GM18868 (cell line): ENCODE results near the gene CNNM4.

ENCODE experiments used
- ATAC-seq: cut with Tn5 transposase; IDR thresholded peaks from one replicate; pipeline ENCODE4 v1.9.1; 2021; ENCODE audit warnings: mild to moderate bottlenecking, moderate library complexity; ENCODE audit not compliant: unreplicated experiment

The CNNM4 gene

DNA sequence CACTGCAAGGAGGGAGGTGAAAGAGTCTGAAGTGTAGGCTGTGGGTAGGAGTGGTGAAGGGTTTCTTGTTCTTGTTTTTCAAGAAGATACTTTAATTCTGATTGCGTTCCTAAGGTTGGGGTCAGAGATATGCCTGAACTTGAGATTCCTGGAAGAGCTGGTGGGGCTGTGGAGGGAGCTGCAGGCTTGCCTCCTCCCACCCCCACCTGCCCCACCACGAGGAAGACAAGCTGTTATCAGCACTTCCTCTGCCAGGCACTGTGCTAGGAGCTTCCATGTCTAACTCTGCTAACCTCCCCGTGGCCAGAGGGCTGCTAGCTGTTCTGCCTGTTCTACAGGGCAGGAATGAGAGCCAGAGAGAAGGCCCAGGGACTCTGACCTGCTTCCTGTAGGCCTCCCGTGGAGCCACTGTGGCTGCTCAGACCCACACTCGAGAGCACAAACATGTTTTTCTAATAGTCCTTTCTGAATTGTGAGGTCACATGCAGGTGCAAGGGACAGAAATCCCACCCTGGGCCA, 69.4 kb downstream of the CNNM4 start:
- no peak for ATAC-seq

DNA sequence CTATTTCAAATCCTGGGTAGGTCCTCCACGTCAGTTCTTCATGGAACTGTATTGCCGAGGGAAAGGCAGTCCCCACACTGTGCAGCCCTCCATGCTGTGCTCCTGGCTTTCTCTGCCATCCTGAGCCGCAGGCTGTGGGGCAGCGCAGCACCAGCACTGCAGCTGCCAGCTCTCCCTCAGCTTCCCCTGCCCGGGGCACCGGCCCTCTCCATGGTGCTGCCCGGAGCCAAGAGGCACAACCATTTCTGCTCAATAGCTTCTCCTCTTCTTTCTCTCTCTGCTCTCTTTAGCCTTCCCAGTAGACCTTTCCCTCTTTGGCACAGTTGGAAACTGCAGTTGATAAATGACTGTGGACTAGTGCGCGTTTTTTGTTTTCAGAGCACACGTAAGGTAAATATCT, 71.0 kb downstream of the CNNM4 start:
- no peak for ATAC-seq

DNA sequence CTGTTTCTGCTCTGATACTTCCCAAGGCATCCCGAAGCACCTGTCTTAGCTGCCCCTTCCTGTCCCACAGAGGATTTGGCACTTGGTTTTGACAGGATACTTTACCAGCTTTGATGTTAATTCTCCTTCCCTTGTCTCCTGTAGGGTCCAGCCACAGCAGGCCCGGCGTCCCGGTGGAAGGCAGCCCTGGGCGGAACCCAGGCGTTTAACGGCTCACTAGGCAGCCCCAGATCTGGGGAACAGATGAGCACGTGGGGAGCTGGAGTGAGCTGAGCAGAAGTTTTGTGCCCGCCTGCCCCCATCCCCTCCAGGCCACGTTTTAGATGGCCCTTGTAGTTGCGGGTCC, 71.7 kb downstream of the CNNM4 start:
- ATAC-seq = no peak

DNA sequence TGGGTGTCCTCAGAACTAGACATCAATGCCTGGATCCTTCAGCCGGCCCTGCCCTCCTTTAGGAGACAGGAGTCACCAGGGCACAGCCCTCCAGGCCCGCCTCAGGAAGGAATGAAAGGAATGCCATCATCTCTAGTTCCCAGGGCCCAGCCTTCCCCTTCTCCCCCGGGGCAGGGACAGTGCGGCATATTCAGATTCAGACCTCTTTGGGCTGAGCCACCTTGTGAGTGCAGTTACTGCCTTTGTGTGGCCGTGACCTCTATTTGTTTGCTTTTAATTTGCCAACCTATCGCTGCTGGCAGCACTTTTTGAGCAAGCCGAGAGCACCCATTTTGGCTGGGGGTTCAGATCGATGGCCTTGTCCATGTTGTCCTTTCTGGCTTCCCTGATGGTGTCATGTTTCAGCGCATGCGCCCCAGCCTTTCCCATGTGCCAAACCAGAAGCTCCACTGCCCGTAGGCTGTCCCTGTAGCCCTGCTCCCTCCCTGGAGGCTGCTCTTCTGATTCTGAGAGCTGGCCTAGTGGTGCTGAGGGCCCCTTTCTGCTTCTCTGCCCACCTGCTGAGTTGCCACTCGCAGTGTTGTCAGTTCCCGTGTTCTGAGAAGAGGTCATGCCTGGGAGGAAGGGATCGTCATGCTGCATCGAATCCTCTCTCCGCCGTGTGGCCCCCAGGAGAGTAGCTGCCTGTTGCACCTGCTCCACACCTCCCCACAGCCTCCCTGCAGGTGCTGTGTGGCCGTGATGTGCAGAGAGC, 72.2 kb downstream of the CNNM4 start:
- ATAC-seq = no peak

DNA sequence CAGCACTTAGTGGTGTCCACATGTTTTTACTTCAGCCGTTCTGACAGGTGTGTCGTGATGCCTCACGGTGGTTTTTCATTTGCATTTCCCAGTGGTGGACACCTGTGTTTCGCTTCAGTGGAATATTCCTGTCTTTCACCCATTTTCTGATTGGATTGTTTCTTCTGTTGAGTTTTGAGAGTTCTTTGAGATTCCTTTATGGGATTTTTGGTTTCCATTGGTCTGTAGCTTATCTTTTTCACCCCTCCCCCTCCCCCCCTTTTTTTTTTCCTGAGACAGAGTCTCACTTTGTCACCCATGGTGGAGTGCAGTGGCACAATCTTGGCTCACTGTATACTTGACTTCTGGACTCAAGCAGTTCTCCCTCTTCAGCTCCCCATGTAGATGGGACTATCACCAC, 75.1 kb downstream of the CNNM4 start:
- ATAC-seq = no peak

DNA sequence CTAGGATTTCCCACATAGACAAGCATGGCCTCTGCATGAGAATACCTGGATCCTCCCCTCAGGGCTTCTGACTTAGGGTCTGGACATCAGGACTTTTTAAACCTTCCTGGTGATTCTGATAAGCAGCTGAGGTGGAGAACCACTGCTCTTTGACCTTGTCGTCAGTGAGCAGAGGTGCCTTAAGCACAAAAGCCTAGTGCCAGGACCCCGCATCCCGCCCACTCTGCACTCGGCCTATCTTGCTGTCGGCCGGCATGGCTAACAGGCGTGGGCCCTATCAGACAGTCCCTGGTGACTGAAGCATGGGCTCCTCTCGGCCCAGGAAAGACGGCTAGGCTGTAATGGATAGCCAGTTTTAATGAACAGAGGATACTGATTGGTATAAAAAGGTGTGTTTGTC, 76.9 kb downstream of the CNNM4 start:
- ATAC-seq = no peak

DNA sequence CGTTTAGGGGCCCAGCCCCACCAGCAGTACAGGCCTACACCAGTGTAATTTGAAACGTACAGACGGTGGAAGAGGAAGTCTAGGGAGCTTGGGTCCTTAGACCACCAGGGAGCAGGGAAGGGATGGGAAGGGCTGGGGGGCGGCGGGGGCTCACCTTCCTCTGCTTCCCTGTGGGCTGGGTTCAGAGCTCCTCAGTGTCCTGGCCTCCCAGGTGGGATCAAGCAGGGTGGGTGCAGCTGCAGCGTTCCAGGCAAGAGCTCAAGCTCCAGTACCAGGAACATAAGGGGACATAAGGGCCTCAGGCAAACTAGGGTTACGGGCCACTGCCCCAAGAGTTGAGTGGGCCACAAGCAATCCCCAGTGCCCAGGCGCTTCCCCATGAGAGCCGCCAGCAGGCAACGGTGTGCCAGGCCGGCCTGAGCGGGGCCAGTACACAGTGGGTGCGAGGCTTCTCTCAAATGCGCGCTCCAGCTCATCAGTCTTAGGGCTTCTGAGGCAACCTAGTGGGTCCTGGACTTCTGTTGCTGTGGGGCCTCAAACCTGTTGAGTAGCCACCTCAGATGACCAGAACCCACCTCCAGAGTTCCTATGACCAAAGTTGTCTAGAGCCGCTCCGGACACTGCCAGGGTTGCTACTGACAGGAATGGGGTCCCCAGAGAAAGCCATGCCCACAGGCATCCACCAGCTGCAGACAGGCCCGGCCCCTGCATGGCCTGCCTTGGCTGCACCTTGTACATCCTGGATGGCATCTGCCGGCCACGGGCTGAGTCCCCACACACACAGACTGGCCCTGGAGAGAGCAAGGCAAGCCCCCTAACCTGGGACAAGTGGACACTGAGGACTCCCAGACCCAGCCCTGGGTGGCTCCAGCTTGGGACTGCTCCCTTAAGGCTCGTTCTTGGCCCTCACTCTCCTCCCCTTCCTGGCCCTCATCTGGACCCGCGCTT, 77.9 kb downstream of the CNNM4 start:
- no peak for ATAC-seq

DNA sequence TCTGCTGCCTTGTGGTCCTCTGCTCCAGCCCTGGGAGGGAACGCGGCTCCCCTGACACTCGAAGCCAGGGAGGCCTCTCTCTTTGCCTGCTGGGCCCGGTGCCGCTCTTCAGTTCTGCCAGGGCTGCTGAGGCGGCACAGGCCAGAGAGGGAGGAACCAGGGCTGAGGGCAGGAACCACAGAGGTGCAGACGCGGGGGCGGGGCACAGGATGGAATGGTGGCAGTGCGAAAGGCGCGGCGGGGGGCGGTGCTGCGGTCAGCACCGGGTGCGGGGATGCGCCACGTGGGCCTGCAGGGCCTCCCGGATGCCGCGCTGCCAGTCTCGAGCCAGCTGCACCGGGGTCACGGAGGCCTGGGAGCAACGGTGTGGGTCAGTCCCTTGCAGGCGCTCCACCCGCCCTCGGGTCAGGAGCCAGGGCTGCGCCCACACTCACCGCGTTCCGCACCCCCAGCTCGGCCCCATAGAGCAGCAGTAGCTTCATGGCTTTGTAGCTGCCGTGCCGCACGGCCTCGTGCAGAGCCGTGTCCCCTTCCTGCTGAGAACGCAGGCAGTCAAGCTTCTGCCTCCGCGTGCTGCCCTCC, 78.7 kb downstream of the CNNM4 start:
- ATAC-seq = peak; percentile 70

DNA sequence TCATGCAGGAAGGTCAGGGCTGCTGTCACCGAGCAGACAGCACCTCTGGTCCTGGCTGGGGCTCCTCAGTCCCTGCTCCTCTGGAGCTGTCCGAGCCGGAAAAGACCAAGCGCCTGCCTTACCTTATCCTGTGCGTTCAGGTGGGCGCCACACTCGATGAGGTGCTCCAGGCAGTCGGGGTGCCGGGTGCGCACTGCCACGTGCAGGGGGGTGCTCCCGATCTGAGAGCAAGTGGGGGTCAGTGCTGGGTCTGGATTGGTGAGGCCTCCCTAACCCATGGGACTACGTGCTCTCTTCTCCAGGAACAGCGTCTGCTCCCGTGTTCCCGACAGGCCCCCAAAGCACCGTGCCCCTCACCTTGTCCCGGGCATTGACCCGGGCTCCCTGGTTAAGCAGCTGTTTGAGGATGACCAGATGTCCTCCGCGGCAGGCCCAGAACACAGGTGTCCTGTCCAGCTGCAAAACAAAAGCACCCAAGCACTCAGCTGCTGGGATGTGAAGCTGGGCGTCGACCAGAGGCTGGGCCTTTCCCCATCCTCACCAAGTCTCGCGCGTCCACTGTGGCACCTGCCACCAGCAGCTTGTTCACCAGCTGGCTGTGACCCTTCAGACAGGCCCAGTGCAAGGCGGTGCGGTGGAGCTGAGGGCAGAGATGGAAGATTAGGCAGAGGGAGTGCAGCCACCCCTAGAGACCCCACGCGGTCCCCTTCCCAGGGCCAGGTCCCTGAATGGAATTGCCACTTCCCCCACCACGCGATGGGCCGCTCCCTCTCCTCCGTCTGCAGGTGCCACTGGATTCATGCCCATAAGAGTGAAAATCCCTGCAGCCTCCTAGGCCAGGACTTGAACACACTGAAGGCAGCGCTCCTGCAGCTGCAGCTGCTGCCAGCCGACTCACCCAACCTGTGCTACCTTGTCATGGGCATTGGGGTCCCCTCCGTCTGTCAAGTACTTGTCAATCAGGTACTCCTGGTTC, 79.5 kb downstream of the CNNM4 start:
- ATAC-seq = no peak

DNA sequence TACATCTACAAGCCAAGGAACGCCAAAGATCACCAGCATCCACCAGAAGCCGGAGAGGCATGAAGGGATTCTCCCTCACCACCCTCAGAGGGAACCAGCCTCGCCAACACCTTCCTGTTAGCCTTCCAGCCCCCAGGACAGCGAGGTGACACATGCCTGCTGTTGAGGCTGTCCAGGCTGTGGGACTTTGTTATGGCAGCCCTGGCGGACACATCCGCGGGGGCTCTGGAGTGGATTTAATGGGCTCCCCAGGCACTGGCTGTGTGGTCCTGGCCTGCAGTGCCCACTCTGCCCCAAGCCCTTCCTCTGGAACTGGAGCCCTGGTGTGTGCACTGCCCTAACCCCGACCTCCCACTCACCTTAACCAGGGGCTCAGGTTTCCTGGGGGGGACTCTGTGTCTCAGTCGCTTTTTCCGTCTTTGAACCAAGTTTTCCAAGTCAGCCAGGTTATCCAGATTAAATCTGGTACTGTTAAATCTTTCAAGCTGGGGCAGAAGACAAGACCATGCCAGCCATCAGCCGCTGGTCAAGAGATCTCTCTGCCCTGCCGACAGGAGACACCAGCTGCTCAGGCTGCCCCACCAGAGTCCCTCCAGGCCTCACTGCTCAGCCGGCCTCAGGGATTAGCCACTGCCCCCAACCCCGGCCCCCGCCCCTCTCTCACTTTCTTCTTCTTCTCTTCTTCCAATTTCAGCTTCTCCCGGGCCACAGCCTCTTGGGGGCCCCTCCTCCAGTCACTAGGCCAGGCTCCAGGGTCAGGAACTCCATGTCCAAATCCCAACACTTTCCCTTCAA, 81.2 kb downstream of the CNNM4 start:
- no peak for ATAC-seq

DNA sequence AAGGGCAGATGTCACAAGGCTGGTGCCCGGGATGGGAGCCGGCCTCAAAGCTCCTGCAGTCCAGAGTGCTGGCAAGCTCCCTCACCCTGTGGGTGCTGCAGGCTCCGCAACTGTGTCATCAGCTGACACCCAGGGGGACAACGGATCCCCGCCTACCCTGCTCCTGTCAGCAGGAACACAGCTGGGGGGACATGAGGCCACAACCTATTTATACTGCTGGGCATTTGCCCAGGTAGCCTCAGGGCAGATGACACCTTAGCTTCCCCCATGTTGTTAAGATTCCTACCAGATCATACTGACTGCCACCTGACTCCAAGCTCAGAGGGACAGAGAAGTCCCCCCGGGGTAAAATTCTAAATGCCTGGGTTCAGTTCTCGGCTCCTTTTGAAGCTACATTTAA, 81.9 kb downstream of the CNNM4 start:
- no peak for ATAC-seq

DNA sequence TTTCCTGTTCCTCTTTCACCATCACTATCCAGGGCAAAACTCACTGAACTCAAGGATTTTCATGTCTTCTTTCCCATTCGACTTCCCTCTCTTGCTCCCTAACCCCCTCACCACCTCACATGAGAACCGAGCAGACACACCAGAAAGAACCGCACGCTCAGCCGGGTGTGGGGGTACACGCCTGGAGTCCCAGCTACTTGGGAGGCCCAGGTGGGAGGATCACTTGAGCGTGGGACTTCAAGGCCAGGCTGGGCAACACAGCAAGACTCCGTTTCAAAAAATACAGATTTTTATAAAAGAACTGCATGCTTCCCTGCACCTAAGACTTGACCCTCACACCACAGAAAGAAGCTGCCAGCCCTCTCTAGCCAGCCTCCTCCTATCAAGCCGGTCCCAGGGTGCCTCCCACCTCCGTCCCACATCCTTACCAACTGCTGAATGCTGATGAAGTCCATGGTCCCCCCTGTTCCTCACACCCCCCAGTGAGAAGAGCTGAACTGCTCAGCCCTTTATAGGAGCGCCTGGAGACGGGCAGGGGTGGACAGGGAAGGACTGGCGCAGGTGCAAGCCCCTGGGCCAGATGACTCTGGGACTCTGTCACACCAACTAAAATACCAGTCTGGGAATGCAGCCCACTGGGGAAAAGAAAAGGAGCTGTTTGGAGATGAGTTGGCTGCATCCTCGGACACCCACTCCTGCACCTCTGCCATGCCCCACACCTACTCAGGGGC, 83.0 kb downstream of the CNNM4 start, which contains the start of gene ANKRD23:
Gene ANKRD23 (minus strand): TSS at position 484 of the 731 bp plus-strand sequence. CDS start 29 bp downstream, at position 455.
- no peak for ATAC-seq

DNA sequence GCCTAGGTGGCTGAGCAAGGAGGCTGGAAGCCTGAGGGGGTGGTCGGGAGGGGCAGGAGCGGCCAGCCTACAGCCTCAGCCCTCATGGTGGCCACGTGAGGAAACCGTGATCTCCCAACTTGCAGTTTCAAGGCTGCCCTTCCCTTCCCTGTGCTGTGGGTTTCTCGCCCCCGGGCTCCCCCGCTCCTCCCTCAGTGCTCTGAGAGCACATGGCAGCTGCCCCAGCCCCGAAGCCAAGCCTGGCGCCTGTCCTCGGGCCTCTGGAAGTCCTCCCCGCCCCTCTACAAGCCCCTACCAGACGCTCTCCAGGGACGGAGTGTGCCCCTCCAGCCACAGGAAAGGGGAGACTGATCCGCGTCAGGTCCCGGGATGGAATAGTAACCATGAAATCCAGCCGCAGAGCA, 83.7 kb downstream of the CNNM4 start:
- ATAC-seq = no peak

DNA sequence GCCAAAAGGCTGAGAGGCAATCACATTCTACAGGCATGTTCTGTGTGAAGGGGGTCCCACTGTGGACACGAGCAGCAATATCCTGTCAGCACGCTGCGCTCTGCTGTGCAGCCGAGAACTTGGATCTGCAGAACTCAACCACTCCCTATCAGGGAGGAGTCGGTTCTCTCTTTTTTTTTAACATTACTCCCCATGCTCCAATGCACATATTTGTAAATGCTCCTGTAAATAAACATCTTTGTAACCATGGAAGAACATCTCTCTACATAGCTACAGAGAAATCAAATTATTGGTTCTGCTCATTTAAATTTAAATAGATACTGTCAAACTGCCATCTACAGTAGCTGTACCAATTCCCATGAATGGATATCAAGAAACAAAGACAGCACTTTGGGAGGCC, 86.1 kb downstream of the CNNM4 start:
- ATAC-seq = no peak

DNA sequence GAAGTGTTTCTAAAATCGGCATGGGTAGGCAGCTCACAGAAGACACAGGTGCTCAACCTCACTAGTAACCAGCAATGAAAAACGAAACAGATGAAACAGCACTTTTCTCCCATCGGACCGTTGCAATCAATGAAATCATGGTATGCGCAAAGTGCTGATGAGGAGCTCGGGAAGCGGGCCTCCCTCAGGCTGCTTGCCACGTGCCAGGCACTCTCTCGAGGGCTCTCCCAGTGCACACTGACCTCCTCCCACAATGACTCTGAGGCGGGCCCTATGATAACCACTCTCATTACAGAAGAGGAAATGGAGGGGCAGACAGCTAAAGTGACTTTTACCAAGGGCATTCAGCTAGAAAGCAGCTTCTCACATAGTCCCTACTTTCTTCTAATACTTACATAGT, 86.9 kb downstream of the CNNM4 start:
- ATAC-seq = no peak

DNA sequence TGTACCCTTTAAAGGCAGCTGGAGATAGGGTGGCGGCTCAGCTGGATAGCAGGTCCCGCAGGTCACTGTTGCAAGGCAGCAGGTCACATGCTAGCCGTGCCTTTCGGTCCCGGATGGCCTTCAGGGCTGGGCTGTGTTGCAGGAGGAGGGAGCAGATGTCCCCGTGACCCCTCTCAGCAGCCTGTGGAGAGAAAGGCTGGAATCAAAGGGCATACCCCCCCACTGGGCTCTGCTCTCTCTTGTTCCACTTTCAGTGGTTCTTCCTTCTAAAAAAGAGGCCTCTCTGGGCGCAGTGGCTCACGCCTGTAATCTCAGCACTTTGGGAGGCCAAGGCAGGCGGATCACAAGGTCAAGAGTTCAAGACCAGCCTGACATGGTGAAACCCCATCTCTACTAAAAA, 87.6 kb downstream of the CNNM4 start:
- no peak for ATAC-seq

DNA sequence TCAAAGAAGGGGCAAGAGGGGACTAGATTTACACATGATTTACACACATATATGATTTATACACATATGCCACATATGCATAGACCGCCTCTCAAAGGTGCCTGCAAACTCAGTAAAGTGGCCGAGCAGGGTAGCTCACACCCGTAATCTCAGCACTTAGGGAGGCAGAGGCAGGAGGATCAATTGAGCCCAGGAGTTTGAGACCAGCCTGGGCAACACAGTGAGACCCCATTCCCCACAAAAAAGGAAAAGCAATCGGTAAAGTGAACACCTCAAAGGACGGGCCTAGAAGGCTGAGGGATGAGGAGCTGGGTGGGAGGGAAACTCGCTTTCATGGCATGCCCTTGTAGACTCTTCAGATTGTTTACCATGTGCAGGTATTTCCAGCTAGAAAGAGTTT, 92.0 kb downstream of the CNNM4 start:
- no peak for ATAC-seq

DNA sequence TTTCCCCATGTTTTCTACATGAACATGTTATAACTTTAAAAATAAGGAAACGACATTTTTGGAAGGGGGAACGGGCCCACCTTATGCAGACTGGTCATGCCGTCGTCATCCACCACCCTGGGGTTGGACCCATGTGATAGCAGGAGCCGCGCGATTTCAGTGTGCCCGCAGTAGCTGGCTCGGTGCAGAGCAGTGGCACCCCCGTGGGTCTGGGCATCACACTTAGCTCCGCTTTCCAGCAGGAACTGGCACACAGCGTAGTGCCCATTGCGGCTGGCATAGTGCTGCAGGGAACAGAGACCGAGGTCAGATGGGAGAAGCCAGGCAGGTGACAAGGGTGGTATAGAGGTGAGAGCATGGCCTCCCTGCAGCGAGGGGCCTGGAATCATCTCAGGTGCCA, 92.6 kb downstream of the CNNM4 start:
- no peak for ATAC-seq
